ENCODE data around the gene SMARCE1.

DNA sequence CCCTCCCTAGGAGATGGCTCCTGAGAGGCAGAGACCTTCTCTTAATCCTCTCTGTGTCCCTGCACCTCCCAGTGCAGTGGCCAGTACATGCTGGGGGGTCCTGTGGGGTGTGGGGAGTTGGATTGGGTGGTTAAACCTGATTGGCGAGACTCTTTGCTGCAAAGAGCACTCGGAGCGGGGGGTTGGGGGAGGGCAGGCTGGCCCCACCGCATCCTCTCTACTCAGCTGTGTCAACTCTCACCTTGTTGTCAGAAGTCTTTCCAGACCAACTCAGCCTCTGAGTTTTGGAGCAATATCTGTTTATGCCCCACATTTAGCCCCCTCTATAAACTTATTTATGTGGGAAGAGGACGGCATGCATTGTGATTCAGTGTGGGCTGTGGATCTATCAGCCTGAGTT lies 40.0 kb downstream of the SMARCE1 start:
- TF ChIP-seq EZH2 (IDR thresholded peaks at IDR 0.05; ENCODE audit: borderline replicate concordance) = no peak
- TF ChIP-seq, protein P1, sequence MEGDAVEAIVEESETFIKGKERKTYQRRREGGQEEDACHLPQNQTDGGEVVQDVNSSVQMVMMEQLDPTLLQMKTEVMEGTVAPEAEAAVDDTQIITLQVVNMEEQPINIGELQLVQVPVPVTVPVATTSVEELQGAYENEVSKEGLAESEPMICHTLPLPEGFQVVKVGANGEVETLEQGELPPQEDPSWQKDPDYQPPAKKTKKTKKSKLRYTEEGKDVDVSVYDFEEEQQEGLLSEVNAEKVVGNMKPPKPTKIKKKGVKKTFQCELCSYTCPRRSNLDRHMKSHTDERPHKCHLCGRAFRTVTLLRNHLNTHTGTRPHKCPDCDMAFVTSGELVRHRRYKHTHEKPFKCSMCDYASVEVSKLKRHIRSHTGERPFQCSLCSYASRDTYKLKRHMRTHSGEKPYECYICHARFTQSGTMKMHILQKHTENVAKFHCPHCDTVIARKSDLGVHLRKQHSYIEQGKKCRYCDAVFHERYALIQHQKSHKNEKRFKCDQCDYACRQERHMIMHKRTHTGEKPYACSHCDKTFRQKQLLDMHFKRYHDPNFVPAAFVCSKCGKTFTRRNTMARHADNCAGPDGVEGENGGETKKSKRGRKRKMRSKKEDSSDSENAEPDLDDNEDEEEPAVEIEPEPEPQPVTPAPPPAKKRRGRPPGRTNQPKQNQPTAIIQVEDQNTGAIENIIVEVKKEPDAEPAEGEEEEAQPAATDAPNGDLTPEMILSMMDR (IDR thresholded peaks at IDR 0.05; ENCODE audit: poor library complexity) = no peak

Data from hepatocyte (in vitro differentiated cells).